HG03520 (cell line): ENCODE measurements around the gene SORBS2.

Experiments used
- ATAC-seq: cut with Tn5 transposase; IDR thresholded peaks from one replicate; pipeline ENCODE4 v1.9.1; 2021; ENCODE audit warnings: mild to moderate bottlenecking, moderate library complexity; ENCODE audit not compliant: unreplicated experiment

The SORBS2 gene

GRCh38 chr4:185648631-185649030, 163.4 kb downstream of the SORBS2 start:
- ATAC-seq, result no peak

GRCh38 chr4:185645403-185645802, 166.6 kb downstream of the SORBS2 start:
- ATAC-seq, result no peak

GRCh38 chr4:185644408-185644807, 167.6 kb downstream of the SORBS2 start:
- no peak for ATAC-seq

GRCh38 chr4:185642907-185643306, 169.1 kb downstream of the SORBS2 start:
- ATAC-seq, result no peak

GRCh38 chr4:185640811-185641675, 171.0 kb downstream of the SORBS2 start:
- ATAC-seq, result no peak

- no peak for ATAC-seq
Observed at GRCh38 chr4:185638548-185639301, 173.3 kb downstream of the SORBS2 start.

GRCh38 chr4:185638093-185638492, 173.9 kb downstream of the SORBS2 start:
- ATAC-seq, result no peak

- ATAC-seq, result no peak
Observed at GRCh38 chr4:185637163-185637875, 174.7 kb downstream of the SORBS2 start.

- no peak for ATAC-seq
Observed at GRCh38 chr4:185634066-185634652, 177.8 kb downstream of the SORBS2 start.

GRCh38 chr4:185626798-185627197, 185.2 kb downstream of the SORBS2 start:
- ATAC-seq, result no peak

GRCh38 chr4:185625503-185625902, 186.5 kb downstream of the SORBS2 start:
- ATAC-seq, result no peak

GRCh38 chr4:185624259-185624589, 187.8 kb downstream of the SORBS2 start:
- ATAC-seq, result no peak

GRCh38 chr4:185623444-185624258, 188.3 kb downstream of the SORBS2 start:
- ATAC-seq, result no peak

GRCh38 chr4:185608185-185608584, 203.8 kb downstream of the SORBS2 start:
- no peak for ATAC-seq

- ATAC-seq, result no peak
Observed at GRCh38 chr4:185602397-185602796, 209.6 kb downstream of the SORBS2 start.

GRCh38 chr4:185600801-185601434, 211.1 kb downstream of the SORBS2 start:
- no peak for ATAC-seq

GRCh38 chr4:185599553-185600243, 212.3 kb downstream of the SORBS2 start:
- no peak for ATAC-seq

GRCh38 chr4:185598846-185599552, 213.0 kb downstream of the SORBS2 start:
- no peak for ATAC-seq
